K562 (cell line): ENCODE data around the gene ECPAS. TPM values are rescaled to one million over a fixed set of nuclear protein-coding genes. Genes with fewer than 3 reads are reported as not detected.

Source experiments
- ATAC-seq: fragments of 200-7000 bp; cut with Tn5 transposase; 3 replicates; pipeline ENCODE4 v1.9.1; 2020; ENCODE audit warnings: moderate library complexity
- BruUV-seq: library from RNA; stranded (reverse); fragments of 400-500 nt; replicated peaks from 2 replicates; lab custom pipeline; 2021; lab: Mats Ljungman, UMichigan
- CTCF ChIA-PET: fragments of 300-600 bp; formaldehyde crosslinking; extraction: SDS; loops from one replicate; lab custom pipeline; 2021; ENCODE audit warnings: low intra/inter-chr PET ratio; lab: Yijun Ruan, JAX
- POLR2A ChIA-PET: fragments of 300-600, 350-650 bp; sonication (Branson Sonifier 250); formaldehyde crosslinking; extraction: SDS; loops from one replicate; lab custom pipeline; 2021; ENCODE audit warnings: antibody characterized with exemption, inconsistent platforms; lab: Yijun Ruan, JAX
- DNase-seq, 4 experiments: peaks; one replicate each; pipeline versions ENCODE4 v3.0.0 to v3.0.0-alpha.2; 2011 to 2018; ENCODE audit warnings: low spot score in 3 of 4, mixed read lengths in 3 of 4; ENCODE audit errors: extremely low read depth in 1 of 4
- FAIRE-seq: peaks from 2 replicates; lab custom pipeline; 2011; peaks lifted over from hg19 to GRCh38; lab: Jason Lieb, UNC
- H2AFZ ChIP-seq: 2 replicates; pipeline ENCODE4 v1.6.0; 2011; ENCODE audit warnings: low read depth, low read length, control low read depth, inconsistent platforms
- H3K27ac ChIP-seq: fragments of 200-600 bp; 3 replicates; pipeline ENCODE4 v1.8.0; 2011; ENCODE audit warnings: low read depth, mild to moderate bottlenecking, control low read depth, inconsistent platforms, low read length, moderate library complexity, mixed read lengths; ENCODE audit errors: extremely low read depth
- H3K27me3 ChIP-seq, 2 experiments: fragments of 300-600 bp in 1 of 2; 2 replicates in 1 of 2; 3 replicates in 1 of 2; pipeline versions ENCODE4 v1.6.0 to v1.8.0; 2011; ENCODE audit warnings: inconsistent platforms in 2 of 2, low read length in 2 of 2, mild to moderate bottlenecking in 1 of 2, mixed read lengths in 1 of 2, moderate library complexity in 1 of 2; ENCODE audit not compliant: control insufficient read depth in 2 of 2, insufficient read depth in 2 of 2
- H3K36me3 ChIP-seq: fragments of 300-600 bp; 3 replicates; pipeline ENCODE4 v1.8.0; 2011; ENCODE audit warnings: mild to moderate bottlenecking, low read length, inconsistent platforms; ENCODE audit not compliant: control insufficient read depth, insufficient read depth
- H3K4me1 ChIP-seq, 2 experiments: fragments of 200-600 bp in 1 of 2; replicated peaks in 1 of 2; 2 replicates in 1 of 2; 3 replicates in 1 of 2; pipeline versions ENCODE4 v1.5.1 to v1.8.0; 2011; ENCODE audit warnings: inconsistent platforms in 2 of 2, low read length in 2 of 2, mild to moderate bottlenecking in 1 of 2, mixed read lengths in 1 of 2, moderate library complexity in 1 of 2; ENCODE audit not compliant: control insufficient read depth in 2 of 2, insufficient read depth in 2 of 2
- H3K4me2 ChIP-seq: 2 replicates; pipeline ENCODE4 v1.6.1; 2011; ENCODE audit warnings: low read length, control low read depth, inconsistent platforms, mixed read lengths; ENCODE audit not compliant: insufficient read depth
- H3K4me3 ChIP-seq: fragments of 200-600 bp; sonication (generic), shearing (Covaris generic); 2 replicates; pipeline ENCODE4 v1.5.1; 2016; ENCODE audit warnings: control low read depth, inconsistent platforms
- H3K79me2 ChIP-seq: fragments of 200-600 bp; 3 replicates; pipeline ENCODE4 v1.8.0; 2011; ENCODE audit warnings: low read length, inconsistent platforms; ENCODE audit not compliant: control insufficient read depth, insufficient read depth
- H3K9ac ChIP-seq, 2 experiments: 2 replicates each; pipeline versions ENCODE4 v1.6.0 to v1.6.1; 2011; ENCODE audit warnings: low read depth in 2 of 2, low read length in 2 of 2, control low read depth in 1 of 2, inconsistent platforms in 1 of 2, mild to moderate bottlenecking in 1 of 2, mixed read lengths in 1 of 2; ENCODE audit not compliant: insufficient read depth in 1 of 2
- H3K9me1 ChIP-seq: one replicate; pipeline ENCODE4 v1.6.0; 2011; ENCODE audit warnings: inconsistent platforms, mild to moderate bottlenecking, low read length, moderate library complexity; ENCODE audit not compliant: control insufficient read depth, insufficient read depth
- H3K9me3 ChIP-seq: replicated peaks from 2 replicates; pipeline ENCODE4 v1.5.1; 2011; ENCODE audit warnings: low read depth, low read length, inconsistent platforms; ENCODE audit not compliant: control insufficient read depth, insufficient read depth
- H4K20me1 ChIP-seq: replicated peaks from 2 replicates; pipeline ENCODE4 v1.6.1; 2011; ENCODE audit warnings: low read length, inconsistent platforms, mixed read lengths; ENCODE audit not compliant: control insufficient read depth, insufficient read depth
- MEIS2 ChIP-seq: fragments of 450-650 bp; IDR thresholded peaks from 2 replicates; pipeline ENCODE4 v1.6.1; 2014; ENCODE audit warnings: mild to moderate bottlenecking; ENCODE audit not compliant: partially characterized antibody
- STAG1 ChIP-seq: sonication (generic); formaldehyde crosslinking; IDR thresholded peaks from 2 replicates; pipeline ENCODE4 v1.5.0; 2020; ENCODE audit warnings: missing genetic modification reagents, borderline replicate concordance
- U2AF1 ChIP-seq: fragments of 200-400 bp; formaldehyde crosslinking; optimal IDR thresholded peaks from 2 replicates; pipeline ENCODE3; 2017; ENCODE audit warnings: mild to moderate bottlenecking, low read depth, low read length, moderate library complexity
- ZFP36 ChIP-seq: fragments of 150-350 bp; IDR thresholded peaks from 2 replicates; pipeline ENCODE4 v1.6.1; 2018; ENCODE audit warnings: low read length, low read depth; ENCODE audit not compliant: partially characterized antibody
- ZNF232 ChIP-seq: sonication (generic); formaldehyde crosslinking; IDR thresholded peaks from 2 replicates; pipeline ENCODE4 v1.8.0; 2022; ENCODE audit warnings: mild to moderate bottlenecking, missing genetic modification reagents
- ZNF311 ChIP-seq: fragments of 250-450 bp; sonication (Bioruptor Pico); IDR thresholded peaks from 2 replicates; pipeline ENCODE4 v1.4.0; 2020; ENCODE audit warnings: mild to moderate bottlenecking, moderate library complexity
- WGBS: fragments of 100-300 bp; shearing (Covaris generic); methylation state at CpG from one replicate; pipeline ENCODE4 v1.1.6; 2016; ENCODE audit warnings: low coverage, mixed read lengths; ENCODE audit not compliant: insufficient coverage; ENCODE audit errors: missing lambda C conversion rate; 5-methylcytosine and 5-hydroxymethylcytosine counted together
- in situ Hi-C: fragments of 300-500 bp; cut with MboI; formaldehyde crosslinking; loops from 4 replicates; pipeline ENCODE4 v1.15.0; 2018; ENCODE audit warnings: inconsistent platforms, mixed read lengths
- intact Hi-C: fragments of 100-400 bp; cut with micrococcal nuclease; formaldehyde crosslinking; loops from 2 replicates; pipeline ENCODE4 v1.14.2; 2022
- polyA plus RNA-seq, 8 experiments: library from polyadenylated mRNA; depleted of rRNA in 4 of 8; stranded (reverse) in 5 of 8; unstranded in 3 of 8; fragments of >200 nt; fragmentation: Nextera tagmentation in 2 of 8; fragmentation: Illumina TruSeq in 1 of 8; extraction: Ambion mirVana in 2 of 8; extraction: Trizol in 1 of 8; gene quantifications; 2 replicates each; pipeline versions ENCODE4 v1.2.1 to v1.2.3, GENCODE V29; 2011 to 2014; ENCODE audit warnings: inconsistent platforms in 1 of 8, missing spikeins in 1 of 8
- total RNA-seq, 7 experiments: library from RNA; depleted of rRNA in 6 of 7; stranded (reverse); fragments of >200 nt in 6 of 7; fragmentation: Illumina TruSeq in 2 of 7; extraction: Trizol in 2 of 7; gene quantifications; 2 replicates each; pipeline versions ENCODE4 v1.2.1 to v1.2.3, GENCODE V29; 2011 to 2021; ENCODE audit warnings: low replicate concordance in 1 of 7

ECPAS gene
- total and polyA plus RNA-seq, 9 of the 15 experiments (the other 6 are each of a cell fraction or from before 2014, with no cell fraction given), result 14.5 to 90.9 (median 75.7) TPM

DNA sequence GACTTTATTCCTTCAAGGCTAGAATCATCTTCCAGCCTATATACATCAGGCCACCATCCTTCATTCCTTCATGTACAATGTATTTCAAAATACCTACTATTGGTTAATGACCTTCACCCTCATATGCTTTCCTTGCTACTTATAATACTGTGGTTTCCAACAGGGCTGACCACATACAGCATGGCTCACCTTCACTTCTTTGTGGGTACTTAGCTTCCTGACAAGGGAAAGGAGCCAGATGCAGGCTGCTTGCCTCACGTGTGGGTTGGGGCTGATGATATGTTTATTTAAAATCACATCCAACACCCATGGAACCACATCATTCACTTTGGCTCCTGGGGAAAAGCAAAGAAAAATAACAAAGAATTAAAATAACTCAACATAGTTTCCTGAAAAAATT is 90.2 kb downstream of the ECPAS start:
- in situ Hi-C loops (no loop called here), intact Hi-C loops (no loop called here)
- no peaks in the 10 kb centered on the region for H3K4me1 ChIP-seq
- ATAC-seq (no peak), DNase-seq (no peak)
- 93% methylated on average over 1 of the region's 1 CpG for WGBS
- no peaks in the 10 kb centered on the region for H3K27me3 ChIP-seq
- H3K27ac ChIP-seq, result no peak overlapping the region
- ChIA-PET CTCF (no interaction called here), POLR2A (interaction anchor here (1.4 kb wide), 1 partner anchor 44 kb away, joined by 3 read pairs; no protein-coding TSS in a partner anchor)
- H3K79me2 ChIP-seq, result no peaks in the 10 kb centered on the region
- no peak for TF ChIP-seq ZNF232 (CRISPR knock-in tag)
- TF ChIP-seq, all 486 proteins: peak for 0
- Histone ChIP-seq H2AFZ (no peak overlapping the region), H4K20me1 (no peaks in the 10 kb centered on the region), H3K9me1 (no peaks in the 10 kb centered on the region), H3K36me3 (peaks cover 91% of the 10 kb centered on the region), H3K4me2 (no peak overlapping the region), H3K9ac (no peak overlapping the region), H3K4me3 (no peak overlapping the region), H3K9me3 (no peaks in the 10 kb centered on the region)
- BruUV-seq, result no TSS peak
- FAIRE-seq, result no peak

DNA sequence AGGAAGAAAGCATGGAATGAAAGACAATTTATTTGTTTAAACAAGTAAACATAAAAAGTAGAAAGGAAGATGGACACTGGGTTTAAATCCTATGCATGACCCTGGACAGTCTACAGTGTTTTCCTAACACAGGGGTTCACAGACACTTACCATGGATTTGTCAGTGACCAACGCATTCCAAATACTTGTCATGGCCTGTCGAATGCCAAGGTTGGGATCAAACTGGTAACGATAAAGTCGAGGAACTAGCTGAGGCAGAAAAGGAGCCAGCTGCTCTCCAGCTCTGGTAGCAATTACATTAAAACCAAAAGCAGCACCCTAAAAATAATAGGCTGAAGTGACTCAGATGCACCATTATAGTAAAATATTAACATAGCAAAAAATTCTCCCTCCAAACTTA is 94.8 kb downstream of the ECPAS start:
- no peak overlapping the region for H3K9ac ChIP-seq
- no peaks in the 10 kb centered on the region for H4K20me1 ChIP-seq
- WGBS, result 95% methylated on average over 4 of the region's 4 CpGs
- intact Hi-C loops, result no loop called here
- ChIA-PET POLR2A (no interaction called here), CTCF (interaction anchor here (0.5 kb wide), 1 partner anchor 83 kb away, joined by 3 read pairs; no protein-coding TSS in a partner anchor)
- no peak overlapping the region for H3K27ac ChIP-seq
- H3K27me3 ChIP-seq, result no peaks in the 10 kb centered on the region
- FAIRE-seq (no peak), DNase-seq (no peak), ATAC-seq (no peak)
- H3K9me3 ChIP-seq, result no peaks in the 10 kb centered on the region
- H3K4me1 ChIP-seq, result no peaks in the 10 kb centered on the region
- no TSS peak for BruUV-seq
- no peak overlapping the region for H3K4me2 ChIP-seq
- no peak overlapping the region for H2AFZ ChIP-seq
- H3K9me1 ChIP-seq, result no peaks in the 10 kb centered on the region
- H3K4me3 ChIP-seq, result no peak overlapping the region
- no peaks in the 10 kb centered on the region for H3K79me2 ChIP-seq
- H3K36me3 ChIP-seq, result peaks cover 97% of the 10 kb centered on the region
- TF ChIP-seq ZNF311 (CRISPR knock-in tag) (no peak), ZFP36 (no peak), MEIS2 (no peak), STAG1 (CRISPR knock-in tag) (no peak), U2AF1 (no peak)
- in situ Hi-C loops, result no loop called here
